Caco-2 (cell line): ENCODE data around the gene DSEL. TPM values are rescaled to one million over a fixed set of nuclear protein-coding genes. Genes with fewer than 3 reads are reported as not detected.

Experiments used
- BruUV-seq: library from RNA; stranded (reverse); fragments of 400-500 nt; replicated peaks from 2 replicates; lab custom pipeline; 2021; lab: Mats Ljungman, UMichigan
- CTCF ChIA-PET: fragments of 300-600 bp; sonication (Branson Sonifier 250); formaldehyde crosslinking; loops from one replicate; lab custom pipeline; 2022; ENCODE audit warnings: antibody characterized with exemption; lab: Charles Lee
- POLR2A ChIA-PET: fragments of 300-600 bp; sonication (Branson Sonifier 250); formaldehyde crosslinking; loops from one replicate; lab custom pipeline; 2022; ENCODE audit warnings: antibody characterized with exemption; lab: Charles Lee
- DNase-seq, 2 experiments: peaks; one replicate each; pipeline versions ENCODE4 v3.0.0 to v3.0.0-alpha.2; 2020 to 2022
- H3K27me3 ChIP-seq: replicated peaks from 2 replicates; pipeline ENCODE4 v1.6.0; 2011; ENCODE audit warnings: low read length; ENCODE audit not compliant: control insufficient read depth, insufficient read depth
- H3K36me3 ChIP-seq: 2 replicates; pipeline ENCODE4 v1.5.1; 2011; ENCODE audit warnings: low read length; ENCODE audit not compliant: control insufficient read depth, insufficient read depth
- H3K4me1 ChIP-seq: fragments of 250-450 bp; sonication (Bioruptor Pico); 2 replicates; pipeline ENCODE4 v1.5.1; 2020; ENCODE audit warnings: mild to moderate bottlenecking
- H3K4me3 ChIP-seq: 2 replicates; pipeline ENCODE4 v1.5.1; 2011; ENCODE audit warnings: low read depth, mild to moderate bottlenecking, control low read depth, low read length
- H3K9me3 ChIP-seq: fragments of 250-450 bp; sonication (Bioruptor Pico); 2 replicates; pipeline ENCODE4 v1.5.1; 2020; ENCODE audit warnings: mild to moderate bottlenecking, moderate library complexity
- H3K27ac Mint-ChIP-seq: one replicate; pipeline ENCODE4 v1.8.0; 2022; ENCODE audit warnings: mixed read lengths; ENCODE audit not compliant: unreplicated experiment
- H3K27me3 Mint-ChIP-seq: one replicate; pipeline ENCODE4 v1.8.0; 2022; ENCODE audit warnings: mixed read lengths; ENCODE audit not compliant: insufficient read depth, unreplicated experiment
- H3K36me3 Mint-ChIP-seq: one replicate; pipeline ENCODE4 v1.8.0; 2022; ENCODE audit warnings: mild to moderate bottlenecking, mixed read lengths; ENCODE audit not compliant: insufficient read depth, unreplicated experiment
- H3K4me1 Mint-ChIP-seq: one replicate; pipeline ENCODE4 v1.8.0; 2022; ENCODE audit warnings: low read depth, mixed read lengths; ENCODE audit not compliant: unreplicated experiment
- H3K4me3 Mint-ChIP-seq: one replicate; pipeline ENCODE4 v1.8.0; 2022; ENCODE audit warnings: mild to moderate bottlenecking, moderate library complexity, mixed read lengths; ENCODE audit not compliant: unreplicated experiment
- H3K9me3 Mint-ChIP-seq: one replicate; pipeline ENCODE4 v1.8.0; 2022; ENCODE audit warnings: mixed read lengths; ENCODE audit not compliant: unreplicated experiment
- intact Hi-C: fragments of 100-400 bp; cut with micrococcal nuclease; formaldehyde crosslinking; loops from one replicate; pipeline ENCODE4 v1.10.0; 2022; ENCODE audit not compliant: unreplicated experiment
- total RNA-seq: library from RNA; stranded (reverse); gene quantifications from 2 replicates; pipeline ENCODE4 v1.2.3, GENCODE V29; 2022
- TF ChIP-seq, protein P1 (sequence below), 2 experiments: fragments of 200-600 bp in 1 of 2; IDR thresholded peaks; 1 replicate in 1 of 2; 2 replicates in 1 of 2; pipeline versions ENCODE4 v1.5.1 to v1.8.0; 2011 to 2022; ENCODE audit warnings: antibody characterized with exemption in 1 of 2, control low read depth in 1 of 2, inconsistent platforms in 1 of 2, low read depth in 1 of 2, low read length in 1 of 2, mild to moderate bottlenecking in 1 of 2, moderate library complexity in 1 of 2; ENCODE audit not compliant: insufficient read depth in 1 of 2, severe bottlenecking in 1 of 2, unreplicated experiment in 1 of 2

The DSEL gene
- total RNA-seq, 1 experiment from 2014 or later = 0.18 TPM

DNA sequence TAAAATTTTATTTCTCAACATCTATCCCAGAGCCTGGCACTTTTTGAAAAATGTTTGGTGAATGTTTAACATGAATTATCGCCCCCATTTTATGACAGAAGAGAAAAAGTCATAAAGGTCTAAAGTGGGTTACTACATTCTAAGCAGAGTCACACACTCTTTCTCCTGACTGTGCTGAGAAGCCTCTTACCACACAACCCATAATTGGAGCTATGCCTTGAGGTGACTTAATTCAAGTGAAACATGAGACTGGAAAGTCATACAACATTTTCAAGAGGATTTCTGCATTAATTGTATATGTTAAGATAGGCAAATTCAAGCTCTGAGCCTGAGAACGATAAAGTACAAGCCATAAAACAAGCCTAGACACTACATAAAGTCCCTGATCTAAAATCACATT lies 3.1 kb upstream of the DSEL start:
- no peak for DNase-seq
- Histone ChIP-seq H3K4me1 (no peaks in the 10 kb centered on the region), H3K4me3 (no peak overlapping the region), H3K36me3 (no peaks in the 10 kb centered on the region), H3K9me3 (no peaks in the 10 kb centered on the region), H3K27me3 (no peaks in the 10 kb centered on the region)
- Mint-ChIP-seq H3K9me3 (no peaks in the 10 kb centered on the region), H3K27ac (no peak overlapping the region), H3K4me1 (peaks cover 5% of the 10 kb centered on the region), H3K36me3 (no peaks in the 10 kb centered on the region), H3K4me3 (no peak overlapping the region), H3K27me3 (peaks cover 3% of the 10 kb centered on the region)
- no TSS peak for BruUV-seq
- intact Hi-C loops = loop anchor here (5.0 kb wide), 2 partner anchors 328 to 1103 kb away; no protein-coding TSS in a partner anchor
- TF ChIP-seq, protein P1, sequence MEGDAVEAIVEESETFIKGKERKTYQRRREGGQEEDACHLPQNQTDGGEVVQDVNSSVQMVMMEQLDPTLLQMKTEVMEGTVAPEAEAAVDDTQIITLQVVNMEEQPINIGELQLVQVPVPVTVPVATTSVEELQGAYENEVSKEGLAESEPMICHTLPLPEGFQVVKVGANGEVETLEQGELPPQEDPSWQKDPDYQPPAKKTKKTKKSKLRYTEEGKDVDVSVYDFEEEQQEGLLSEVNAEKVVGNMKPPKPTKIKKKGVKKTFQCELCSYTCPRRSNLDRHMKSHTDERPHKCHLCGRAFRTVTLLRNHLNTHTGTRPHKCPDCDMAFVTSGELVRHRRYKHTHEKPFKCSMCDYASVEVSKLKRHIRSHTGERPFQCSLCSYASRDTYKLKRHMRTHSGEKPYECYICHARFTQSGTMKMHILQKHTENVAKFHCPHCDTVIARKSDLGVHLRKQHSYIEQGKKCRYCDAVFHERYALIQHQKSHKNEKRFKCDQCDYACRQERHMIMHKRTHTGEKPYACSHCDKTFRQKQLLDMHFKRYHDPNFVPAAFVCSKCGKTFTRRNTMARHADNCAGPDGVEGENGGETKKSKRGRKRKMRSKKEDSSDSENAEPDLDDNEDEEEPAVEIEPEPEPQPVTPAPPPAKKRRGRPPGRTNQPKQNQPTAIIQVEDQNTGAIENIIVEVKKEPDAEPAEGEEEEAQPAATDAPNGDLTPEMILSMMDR (IDR thresholded peaks at IDR 0.05; ENCODE audit: insufficient read depth in 1 of 2, low read depth in 1 of 2, low read length in 1 of 2, severe bottlenecking in 1 of 2, unreplicated experiment in 1 of 2) = no peak
- CTCF ChIA-PET = no interaction called here
- POLR2A ChIA-PET = no interaction called here

DNA sequence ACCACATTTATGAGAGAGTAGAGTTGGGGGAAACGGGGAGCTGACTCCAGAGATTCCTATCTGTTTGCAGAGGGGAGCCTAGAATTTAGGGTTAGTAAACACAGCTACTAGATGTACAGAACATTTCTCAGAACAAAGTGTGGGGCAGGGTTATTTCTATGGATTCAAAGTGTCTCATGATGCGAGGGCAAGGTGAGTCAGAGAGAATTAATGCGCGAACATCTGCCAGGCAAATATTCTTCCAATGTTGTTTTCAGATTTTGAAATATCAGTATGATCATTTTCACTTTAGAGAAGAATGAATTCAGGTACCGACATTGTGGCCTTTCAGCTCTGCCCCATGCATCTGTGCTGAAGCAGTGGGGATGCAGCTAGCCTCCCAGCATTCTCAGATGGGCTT lies 2.0 kb upstream of the DSEL start:
- no peak overlapping the region for H3K4me3 ChIP-seq
- no peak overlapping the region for H3K27ac Mint-ChIP-seq
- no peaks in the 10 kb centered on the region for H3K9me3 ChIP-seq
- ChIA-PET CTCF (no interaction called here), POLR2A (no interaction called here)
- no peak overlapping the region for H3K4me3 Mint-ChIP-seq
- no peaks in the 10 kb centered on the region for H3K27me3 ChIP-seq
- no peaks in the 10 kb centered on the region for H3K36me3 ChIP-seq
- H3K4me1 Mint-ChIP-seq = peaks cover 5% of the 10 kb centered on the region
- no peak for DNase-seq
- TF ChIP-seq, protein P1 (IDR thresholded peaks at IDR 0.05; ENCODE audit: insufficient read depth in 1 of 2, low read depth in 1 of 2, low read length in 1 of 2, severe bottlenecking in 1 of 2, unreplicated experiment in 1 of 2) = no peak
- no TSS peak for BruUV-seq
- no peaks in the 10 kb centered on the region for H3K4me1 ChIP-seq
- no peaks in the 10 kb centered on the region for H3K36me3 Mint-ChIP-seq
- H3K9me3 Mint-ChIP-seq = no peaks in the 10 kb centered on the region
- H3K27me3 Mint-ChIP-seq = peaks cover 3% of the 10 kb centered on the region
- intact Hi-C loops = loop anchor here (5.0 kb wide), 2 partner anchors 329 to 1104 kb away; no protein-coding TSS in a partner anchor

DNA sequence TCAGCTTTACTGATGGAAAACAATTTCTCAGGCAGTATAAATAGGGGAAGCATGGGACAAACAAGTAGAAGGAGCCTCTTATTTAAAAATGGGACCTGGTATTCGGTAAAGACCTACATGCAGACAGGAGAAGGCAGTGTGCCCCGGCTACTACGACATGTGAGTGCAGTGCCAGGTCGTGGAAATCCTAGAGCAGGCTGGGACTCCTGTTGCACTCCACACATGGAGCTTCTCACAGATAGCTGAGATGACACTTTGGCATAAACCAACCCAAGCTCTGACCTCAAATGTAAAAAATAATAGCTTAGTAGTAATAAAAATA lies 885 bp upstream of the DSEL start:
- intact Hi-C loops = loop anchor here (5.0 kb wide), 2 partner anchors 330 to 1105 kb away; no protein-coding TSS in a partner anchor
- H3K27me3 ChIP-seq = no peaks in the 10 kb centered on the region
- Mint-ChIP-seq H3K36me3 (no peaks in the 10 kb centered on the region), H3K4me1 (peaks cover 5% of the 10 kb centered on the region), H3K4me3 (peak overlapping the region; percentile 87), H3K27me3 (peaks cover under 1% of the 10 kb centered on the region), H3K27ac (peak overlapping the region; percentile 45), H3K9me3 (no peaks in the 10 kb centered on the region)
- TF ChIP-seq, protein P1 (IDR thresholded peaks at IDR 0.05; ENCODE audit: insufficient read depth in 1 of 2, low read depth in 1 of 2, low read length in 1 of 2, severe bottlenecking in 1 of 2, unreplicated experiment in 1 of 2) = no peak
- no peaks in the 10 kb centered on the region for H3K4me1 ChIP-seq
- no peaks in the 10 kb centered on the region for H3K36me3 ChIP-seq
- no peak overlapping the region for H3K4me3 ChIP-seq
- no peaks in the 10 kb centered on the region for H3K9me3 ChIP-seq
- BruUV-seq = no TSS peak
- DNase-seq = no peak
- POLR2A ChIA-PET = no interaction called here
- CTCF ChIA-PET = interaction anchor here (0.6 to 0.9 kb wide), 2 partner anchors 193 to 1247 kb away, joined by 3 read pairs; no protein-coding TSS in a partner anchor
